NCI-H526 treated with DMSO at 0.1 percent for 48 hours (cell line): Measurements from ENCODE around the gene TMEM120B.
"Not testable (repeated sequence)": the region's sequence is repeated elsewhere in the genome, so short reads cannot be mapped to it uniquely, and the experiment has no call there.

Experiments
- DNase-seq: peaks from one replicate; lab custom pipeline; 2025; lab: John Stamatoyannopoulos, UW

The TMEM120B gene

DNA sequence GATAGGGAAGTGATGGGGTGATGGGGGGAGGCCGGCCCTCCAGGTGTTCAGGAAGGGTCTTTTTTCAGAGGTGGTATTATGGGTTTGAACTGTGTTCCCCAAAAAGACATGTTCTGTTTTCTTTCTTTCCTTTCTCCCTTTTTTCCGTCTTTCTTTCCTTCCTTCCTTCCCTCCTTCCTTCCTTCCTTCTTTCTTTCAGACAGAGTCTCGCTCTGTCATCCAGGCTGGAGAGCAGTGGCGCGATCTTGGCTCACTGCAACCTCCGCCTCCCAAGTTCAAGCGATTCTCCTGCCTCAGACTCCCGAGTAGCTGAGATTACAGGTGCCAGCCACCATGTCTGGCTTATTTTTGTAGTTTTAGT, 3.5 kb upstream of the TMEM120B start:
- not testable (repeated sequence) for DNase-seq

DNA sequence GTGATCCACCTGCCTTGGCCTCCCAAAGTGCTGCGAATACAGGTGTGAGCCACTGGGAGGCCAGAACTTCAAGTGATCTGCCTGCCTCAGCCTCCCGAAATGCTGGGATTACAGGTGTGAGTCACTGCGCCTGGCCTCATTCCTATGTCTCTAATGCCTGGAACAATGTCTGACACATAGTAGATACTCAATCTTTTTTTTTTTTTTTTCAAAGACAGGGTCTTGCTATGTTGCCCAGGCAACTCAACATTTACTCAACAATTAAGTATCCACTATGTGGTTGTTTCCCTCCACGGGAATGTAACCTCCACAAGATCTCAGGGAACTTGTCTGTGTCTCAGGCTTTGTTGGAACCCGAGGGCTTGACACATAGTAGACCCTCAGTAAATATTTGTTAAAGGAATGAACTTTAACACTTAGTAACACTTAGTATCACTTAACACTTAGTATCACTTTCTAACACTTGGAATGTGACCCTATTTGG, 3.0 kb upstream of the TMEM120B start:
- no peak for DNase-seq

DNA sequence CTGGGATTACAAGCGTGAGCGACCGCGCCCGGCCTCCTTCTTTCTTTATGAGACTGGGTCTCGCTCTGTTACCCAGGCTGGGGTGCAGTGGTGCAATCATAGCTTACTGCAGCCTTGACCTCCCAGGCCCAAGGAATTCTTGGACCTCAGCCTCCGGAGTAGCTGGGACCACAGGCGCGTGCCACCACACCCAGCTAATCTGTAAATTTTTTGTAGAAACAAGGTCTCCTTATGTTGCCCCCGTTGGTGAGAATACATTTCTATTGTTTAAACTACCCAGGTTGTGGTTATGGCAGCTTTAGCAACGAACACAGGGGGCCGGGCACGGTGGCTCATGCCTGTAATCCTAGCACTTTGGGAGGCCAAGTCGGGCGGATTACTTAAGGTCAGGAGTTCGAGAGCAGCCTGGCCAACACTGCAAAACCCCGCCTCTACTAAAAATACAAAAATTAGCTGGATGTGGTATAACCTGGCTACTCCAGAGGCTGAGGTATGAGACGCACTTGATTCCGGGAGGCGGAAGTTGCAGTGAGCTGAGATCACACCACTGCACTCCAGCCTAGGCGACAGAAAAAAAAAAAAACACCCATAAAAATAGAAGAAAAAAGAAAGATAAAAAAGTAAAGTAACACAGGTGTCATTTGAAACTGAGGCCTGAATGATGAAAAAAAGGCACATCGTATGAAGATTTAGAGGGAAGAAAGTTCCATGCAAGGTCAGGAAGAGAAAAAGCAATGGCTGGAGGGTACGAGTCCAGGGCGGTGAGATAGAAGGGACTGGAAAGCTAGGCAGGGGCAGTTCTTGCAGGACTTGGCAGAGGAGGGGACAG, 977 bp upstream of the TMEM120B start:
- DNase-seq, result no peak

DNA sequence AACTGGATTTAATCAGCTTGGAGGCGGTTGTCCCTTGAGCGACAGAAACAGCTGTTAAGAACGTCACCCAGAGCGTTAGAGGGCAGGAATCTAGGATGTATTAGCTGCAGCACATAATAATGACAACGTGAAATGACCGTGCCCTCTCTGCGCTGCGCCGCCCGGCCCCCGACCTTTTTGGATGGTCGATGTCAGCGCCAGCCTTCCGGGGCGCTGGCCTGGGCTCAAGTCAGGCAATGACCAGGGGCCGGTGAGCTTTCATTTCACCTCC, 427 bp upstream of the TMEM120B start:
- DNase-seq, result peak; percentile 9

DNA sequence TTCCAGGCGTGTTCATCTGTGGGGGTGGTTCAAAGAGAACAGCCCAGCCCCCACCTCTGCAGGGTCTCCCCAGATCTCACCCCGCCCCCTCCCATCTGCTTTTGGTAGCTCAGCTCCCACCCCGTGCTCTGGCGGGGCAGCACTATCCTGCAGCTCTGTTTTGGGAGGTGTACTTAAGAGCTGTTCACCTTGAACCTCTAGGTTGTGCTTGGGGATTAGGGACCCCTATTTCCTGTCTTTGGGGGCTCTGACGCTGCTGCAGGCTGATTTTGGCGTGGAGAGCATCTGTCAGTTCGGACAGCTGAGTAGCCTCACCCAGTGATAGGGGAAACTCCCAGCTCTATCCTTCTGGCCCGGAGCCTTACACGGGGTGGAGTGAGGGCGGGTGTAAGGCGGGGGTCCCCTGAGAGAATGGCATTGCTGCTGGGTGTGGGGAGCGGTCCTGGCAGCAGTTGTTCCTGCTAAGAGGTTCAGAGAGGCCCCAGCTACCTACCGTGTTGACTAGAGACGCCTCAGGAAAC, 765 bp downstream of the TMEM120B start:
- DNase-seq, result no peak

- DNase-seq, result no peak
These were observed 1.2 kb downstream of the TMEM120B start for GRCh38 chr12:121713793-121714192.

GRCh38 chr12:121715055-121715454, 2.5 kb downstream of the TMEM120B start:
- not testable (repeated sequence) for DNase-seq

- DNase-seq, result no peak
These were observed 3.4 kb downstream of the TMEM120B start for GRCh38 chr12:121715862-121716435.

- DNase-seq, result no peak
These were observed 4.6 kb downstream of the TMEM120B start for GRCh38 chr12:121717041-121717699.

- DNase-seq, result no peak
These were observed 6.2 kb downstream of the TMEM120B start for GRCh38 chr12:121718653-121719239.

- DNase-seq, result no peak
These were observed 7.4 kb downstream of the TMEM120B start for GRCh38 chr12:121719926-121720414.

- no peak for DNase-seq
These were observed 8.2 kb downstream of the TMEM120B start for GRCh38 chr12:121720762-121721161.

DNA sequence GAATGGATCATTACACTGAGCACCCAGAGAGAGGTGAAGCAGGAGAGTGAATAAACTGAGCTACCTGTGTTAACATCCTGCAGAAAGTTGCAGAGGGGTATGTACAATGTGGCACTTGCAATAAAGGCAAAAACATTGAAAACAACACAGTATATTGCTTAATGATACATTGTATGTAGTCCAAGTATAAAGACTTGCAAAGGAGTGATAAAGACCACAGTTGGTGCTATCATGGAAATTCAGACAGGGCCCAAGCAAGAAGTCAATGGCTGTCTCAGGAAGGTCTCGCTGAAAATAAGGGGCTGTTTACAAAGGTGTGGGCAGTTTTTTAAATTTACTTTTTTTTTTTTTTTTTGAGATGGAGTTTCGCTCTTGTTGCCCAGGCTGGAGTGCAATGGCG, 10.0 kb downstream of the TMEM120B start:
- no peak for DNase-seq

DNA sequence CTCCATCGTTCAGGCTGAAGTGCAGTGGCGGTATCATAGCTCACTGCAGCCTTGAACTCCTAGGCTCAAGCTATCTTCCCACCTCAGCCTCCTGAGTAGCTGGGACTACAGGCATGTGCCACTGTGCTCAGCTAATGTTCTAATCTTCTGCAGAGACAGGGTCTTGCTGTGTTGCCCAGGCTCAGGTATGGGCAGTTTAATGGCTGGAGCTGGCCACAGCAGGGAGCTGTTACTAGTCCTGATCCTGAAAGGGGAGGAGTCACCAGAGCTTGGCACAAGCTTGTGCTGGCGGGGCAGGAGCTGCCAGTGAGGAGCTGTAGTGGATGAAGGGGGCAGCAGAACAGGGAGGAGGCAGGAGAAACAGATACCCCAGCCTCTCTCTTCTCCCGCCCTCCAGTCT, 10.6 kb downstream of the TMEM120B start:
- no peak for DNase-seq

DNA sequence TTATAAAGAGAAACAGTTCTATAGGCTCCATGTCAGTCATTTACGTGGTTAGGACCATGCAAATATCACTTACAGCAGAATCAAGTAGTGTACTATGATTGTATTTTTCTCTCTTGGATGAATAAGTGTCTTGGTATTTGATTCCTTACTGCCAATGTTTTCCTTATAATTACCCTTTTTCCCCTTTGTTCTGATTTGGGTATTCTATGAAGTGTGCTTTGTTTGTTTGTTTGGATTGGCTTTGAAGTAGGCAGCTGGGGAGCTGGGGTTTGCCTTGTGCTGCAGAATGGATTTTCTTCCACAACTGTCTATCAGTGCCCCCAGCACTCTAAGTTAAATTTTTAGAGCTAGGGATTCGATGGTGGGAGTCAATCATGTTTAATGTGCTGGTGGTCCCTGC, 12.4 kb downstream of the TMEM120B start:
- DNase-seq, result no peak

- no peak for DNase-seq
These were observed 12.9 kb downstream of the TMEM120B start for GRCh38 chr12:121725423-121725822.

DNA sequence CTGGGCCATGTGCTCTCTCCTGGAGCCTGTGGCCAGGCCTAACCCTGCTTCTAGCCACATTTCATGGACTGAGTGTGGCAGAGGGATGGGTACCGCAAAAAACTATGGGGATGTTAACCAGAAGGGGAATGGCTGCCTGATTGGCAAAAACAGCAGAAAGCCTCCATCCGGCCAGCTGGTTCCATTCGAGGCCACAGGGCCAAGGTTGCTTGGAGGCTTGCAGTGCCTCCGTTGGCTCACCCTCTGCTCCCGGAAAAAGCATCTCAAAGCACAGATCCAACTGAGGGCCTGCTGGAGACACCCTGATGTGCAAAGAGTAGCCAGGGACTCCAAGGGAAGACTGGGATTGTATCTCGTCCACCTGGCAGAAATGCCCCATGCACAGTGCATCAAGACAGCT, 16.5 kb downstream of the TMEM120B start:
- no peak for DNase-seq

- no peak for DNase-seq
These were observed 18.9 kb downstream of the TMEM120B start for GRCh38 chr12:121731473-121731872.

DNA sequence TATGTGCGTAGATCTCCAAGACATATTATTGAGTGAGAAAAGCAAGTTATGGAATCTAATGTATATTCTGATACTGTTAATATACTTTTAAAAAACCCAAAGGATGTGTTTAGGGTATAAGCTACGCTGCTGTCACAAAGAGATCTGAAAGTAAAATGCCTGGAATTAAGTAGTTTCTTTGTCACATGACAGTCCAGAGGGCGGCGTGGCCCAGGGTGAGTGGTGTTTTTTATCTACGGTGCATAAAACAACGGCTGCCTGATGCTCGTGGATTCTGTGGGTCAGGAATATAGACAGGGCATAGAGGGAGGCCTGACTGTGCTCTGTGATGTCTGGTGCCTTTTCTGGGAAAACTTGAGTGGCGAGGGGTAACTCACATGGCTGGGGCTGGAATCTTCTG, 21.3 kb downstream of the TMEM120B start:
- no peak for DNase-seq

GRCh38 chr12:121738340-121738858, 25.8 kb downstream of the TMEM120B start:
- DNase-seq, result no peak

GRCh38 chr12:121740847-121741246, 28.3 kb downstream of the TMEM120B start:
- DNase-seq, result no peak

- no peak for DNase-seq
These were observed 29.2 kb downstream of the TMEM120B start for GRCh38 chr12:121741743-121742142.
